ENCODE data around the gene GHDC. TPM values are rescaled to one million over a fixed set of nuclear protein-coding genes. Genes with fewer than 3 reads are reported as not detected.

The GHDC gene
- total and polyA plus RNA-seq, 2 of the 13 experiments (the other 11 are each of a cell fraction or from before 2014, with no cell fraction given) = 15.4 to 22.5 TPM

- WGBS (ENCODE audit: low lambda C conversion rate) = 73% methylated on average over 28 of the region's 29 CpGs
- FAIRE-seq (no peak), DNase-seq (ENCODE audit: low spot score) (no peak), ATAC-seq (no peak)
- no peaks in the 10 kb centered on the region for H3K36me3 ChIP-seq (replicated peaks in 1 of 2; ENCODE audit: control insufficient read depth in 1 of 2, insufficient read depth in 2 of 2, low read length in 2 of 2)
- BruUV-seq (replicated peaks) = no TSS peak
- ChIA-PET POLR2A (no interaction called here), CTCF (ENCODE audit: low intra/inter-chr PET ratio, low total read pairs) (no interaction called here)
- no peak overlapping the region for H3K27ac ChIP-seq (ENCODE audit: extremely low read length, insufficient read depth, low read length)
- H3K9me3 ChIP-seq (ENCODE audit: low read length) = no peaks in the 10 kb centered on the region
- TF ChIP-seq ZNF703 (CRISPR knock-in tag; IDR thresholded peaks at IDR 0.05; ENCODE audit: borderline replicate concordance) = no peak
- TF ChIP-seq, protein P1, sequence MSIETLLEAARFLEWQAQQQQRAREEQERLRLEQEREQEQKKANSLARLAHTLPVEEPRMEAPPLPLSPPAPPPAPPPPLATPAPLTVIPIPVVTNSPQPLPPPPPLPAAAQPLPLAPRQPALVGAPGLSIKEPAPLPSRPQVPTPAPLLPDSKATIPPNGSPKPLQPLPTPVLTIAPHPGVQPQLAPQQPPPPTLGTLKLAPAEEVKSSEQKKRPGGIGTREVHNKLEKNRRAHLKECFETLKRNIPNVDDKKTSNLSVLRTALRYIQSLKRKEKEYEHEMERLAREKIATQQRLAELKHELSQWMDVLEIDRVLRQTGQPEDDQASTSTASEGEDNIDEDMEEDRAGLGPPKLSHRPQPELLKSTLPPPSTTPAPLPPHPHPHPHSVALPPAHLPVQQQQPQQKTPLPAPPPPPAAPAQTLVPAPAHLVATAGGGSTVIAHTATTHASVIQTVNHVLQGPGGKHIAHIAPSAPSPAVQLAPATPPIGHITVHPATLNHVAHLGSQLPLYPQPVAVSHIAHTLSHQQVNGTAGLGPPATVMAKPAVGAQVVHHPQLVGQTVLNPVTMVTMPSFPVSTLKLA (IDR thresholded peaks at IDR 0.05) = peak; percentile 73
- in situ Hi-C loops (cut with HindIII; ENCODE audit: extremely low pct_ligation_motif_present, low pct_unique_long_range_greater_than_20kb) = no loop called here
- no peak overlapping the region for H3K9ac ChIP-seq (ENCODE audit: insufficient read depth, low read depth, low read length)
- no peak overlapping the region for H2AFZ ChIP-seq (ENCODE audit: low read length)
- no peaks in the 10 kb centered on the region for H3K79me2 ChIP-seq (ENCODE audit: insufficient read depth, low read length)
- peaks cover 6 to 53% of the 10 kb centered on the region in 2 experiments; a peak in 4 of 5 replicates for H3K27me3 ChIP-seq (ENCODE audit: control insufficient read depth in 1 of 2, insufficient read depth in 2 of 2, low read length in 2 of 2)
- no peak overlapping the region for H3K4me2 ChIP-seq (ENCODE audit: low read depth, low read length)
- intact Hi-C loops (cut with micrococcal nuclease; ENCODE audit: unreplicated experiment) = no loop called here
- H3K4me3 ChIP-seq (replicated peaks in 1 of 3; ENCODE audit: insufficient read depth in 1 of 3, low read depth in 2 of 3, low read length in 3 of 3) = no peak overlapping the region
- H3K4me1 ChIP-seq (ENCODE audit: insufficient read depth, low read length) = peaks cover 16% of the 10 kb centered on the region
- no peaks in the 10 kb centered on the region for H4K20me1 ChIP-seq (ENCODE audit: insufficient read depth, low read length)
Measured at GRCh38 chr17:42169351-42169750, 24.9 kb downstream of the GHDC start.

GRCh38 chr17:42167807-42168206, 26.5 kb downstream of the GHDC start:
- Histone ChIP-seq H2AFZ (ENCODE audit: low read length) (no peak overlapping the region), H3K27me3 (ENCODE audit: control insufficient read depth in 1 of 2, insufficient read depth in 2 of 2, low read length in 2 of 2) (peaks cover 2 to 41% of the 10 kb centered on the region in 2 experiments; a peak in 4 of 5 replicates), H3K9me3 (ENCODE audit: low read length) (no peaks in the 10 kb centered on the region), H3K9ac (ENCODE audit: insufficient read depth, low read depth, low read length) (no peak overlapping the region), H4K20me1 (ENCODE audit: insufficient read depth, low read length) (no peaks in the 10 kb centered on the region), H3K79me2 (ENCODE audit: insufficient read depth, low read length) (no peaks in the 10 kb centered on the region), H3K4me1 (ENCODE audit: insufficient read depth, low read length) (peaks cover 30% of the 10 kb centered on the region), H3K27ac (ENCODE audit: extremely low read length, insufficient read depth, low read length) (no peak overlapping the region), H3K36me3 (replicated peaks in 1 of 2; ENCODE audit: control insufficient read depth in 1 of 2, insufficient read depth in 2 of 2, low read length in 2 of 2) (no peaks in the 10 kb centered on the region), H3K4me2 (ENCODE audit: low read depth, low read length) (no peak overlapping the region), H3K4me3 (replicated peaks in 1 of 3; ENCODE audit: insufficient read depth in 1 of 3, low read depth in 2 of 3, low read length in 3 of 3) (no peak overlapping the region)
- intact Hi-C loops (cut with micrococcal nuclease; ENCODE audit: unreplicated experiment) (no loop called here), in situ Hi-C loops (cut with HindIII; ENCODE audit: extremely low pct_ligation_motif_present, low pct_unique_long_range_greater_than_20kb) (no loop called here)
- 76% methylated on average over 8 of the region's 8 CpGs for WGBS (ENCODE audit: low lambda C conversion rate)
- no TSS peak for BruUV-seq (replicated peaks)
- TF ChIP-seq ZNF83 (CRISPR knock-in tag; IDR thresholded peaks at IDR 0.05; ENCODE audit: borderline replicate concordance) (no peak), NR2F2 (IDR thresholded peaks at IDR 0.05; ENCODE audit: borderline replicate concordance, low read depth) (no peak), SMARCE1 (IDR thresholded peaks at IDR 0.05; ENCODE audit: borderline replicate concordance) (no peak), GLI4 (CRISPR knock-in tag; IDR thresholded peaks at IDR 0.05; ENCODE audit: borderline replicate concordance) (no peak), MTF2 (CRISPR knock-in tag; IDR thresholded peaks at IDR 0.05; ENCODE audit: borderline replicate concordance) (no peak), MEIS1 (CRISPR knock-in tag; IDR thresholded peaks at IDR 0.05; ENCODE audit: borderline replicate concordance) (no peak), ZNF746 (CRISPR knock-in tag; IDR thresholded peaks at IDR 0.05) (no peak), ZBTB14 (CRISPR knock-in tag; IDR thresholded peaks at IDR 0.05) (no peak), WIZ (CRISPR knock-in tag; IDR thresholded peaks at IDR 0.05) (no peak), ZNF558 (CRISPR knock-in tag; IDR thresholded peaks at IDR 0.05; ENCODE audit: borderline replicate concordance) (no peak), ZBTB33 (CRISPR knock-in tag; IDR thresholded peaks at IDR 0.05) (no peak), KLF9 (CRISPR knock-in tag; IDR thresholded peaks at IDR 0.05; ENCODE audit: low read depth) (no peak), RFXANK (CRISPR knock-in tag; IDR thresholded peaks at IDR 0.05) (no peak), NKX3-1 (CRISPR knock-in tag; IDR thresholded peaks at IDR 0.05) (no peak)
- ATAC-seq (no peak), DNase-seq (ENCODE audit: low spot score) (no peak), FAIRE-seq (no peak)
- ChIA-PET CTCF (ENCODE audit: low intra/inter-chr PET ratio, low total read pairs) (no interaction called here), POLR2A (no interaction called here)
